ENCODE results near the gene RASSF3.

- no peak for TF ChIP-seq CTCF (IDR thresholded peaks at IDR 0.05)
- no peak for TF ChIP-seq POLR2A (IDR thresholded peaks at IDR 0.05)
These were observed 28.2 kb upstream of the RASSF3 start for GRCh38 chr12:64582114-64582513.

Data from heart left ventricle (tissue), 13 donors.